ENCODE results near the gene TTF2. TPM values are rescaled to one million over a fixed set of nuclear protein-coding genes. Genes with fewer than 3 reads are reported as not detected.

Gene TTF2
- total RNA-seq, 1 donor from 2014 or later = 53.0 TPM

DNA sequence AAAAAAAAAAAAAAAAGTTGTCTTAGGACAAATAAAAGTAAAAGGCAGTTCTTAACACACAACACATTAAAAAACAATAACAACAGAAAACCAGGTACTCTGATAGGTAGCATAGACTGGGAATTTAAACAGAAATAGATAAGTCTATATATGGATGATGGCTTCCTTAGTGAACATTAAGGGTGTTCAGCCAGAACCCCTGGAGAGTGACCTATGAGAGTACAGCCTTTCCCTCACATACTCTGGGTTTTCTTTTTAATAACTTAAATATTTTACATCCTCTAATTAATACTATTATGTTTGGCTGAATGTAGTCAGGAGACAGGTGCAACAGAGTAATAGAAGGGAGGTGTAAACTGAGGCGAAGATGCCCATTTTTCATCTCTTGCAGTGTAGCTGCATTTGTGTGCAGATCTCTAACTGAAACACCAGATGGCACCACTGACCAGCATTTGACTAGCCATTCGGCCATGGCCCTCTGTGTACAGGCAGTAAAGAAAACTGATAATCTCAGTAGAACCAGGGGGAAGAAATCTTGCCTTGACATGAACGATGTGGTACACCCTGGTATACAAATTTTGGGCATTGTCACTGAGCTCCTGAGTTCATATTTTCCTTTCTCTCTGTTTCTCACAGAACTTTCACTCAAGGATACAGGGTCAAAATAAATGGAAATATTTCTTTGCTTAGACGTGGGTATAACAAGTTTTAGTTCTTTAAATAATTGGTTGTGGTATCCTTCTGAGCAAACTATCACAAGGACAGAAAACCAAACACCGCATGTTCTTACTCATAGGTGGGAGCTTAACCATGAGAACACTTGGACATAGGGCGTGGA lies 7.6 kb downstream of the TTF2 start:
- H3K4me3 ChIP-seq (ENCODE audit: low read depth, low read length) = no peak overlapping the region
- TF ChIP-seq, protein P1, sequence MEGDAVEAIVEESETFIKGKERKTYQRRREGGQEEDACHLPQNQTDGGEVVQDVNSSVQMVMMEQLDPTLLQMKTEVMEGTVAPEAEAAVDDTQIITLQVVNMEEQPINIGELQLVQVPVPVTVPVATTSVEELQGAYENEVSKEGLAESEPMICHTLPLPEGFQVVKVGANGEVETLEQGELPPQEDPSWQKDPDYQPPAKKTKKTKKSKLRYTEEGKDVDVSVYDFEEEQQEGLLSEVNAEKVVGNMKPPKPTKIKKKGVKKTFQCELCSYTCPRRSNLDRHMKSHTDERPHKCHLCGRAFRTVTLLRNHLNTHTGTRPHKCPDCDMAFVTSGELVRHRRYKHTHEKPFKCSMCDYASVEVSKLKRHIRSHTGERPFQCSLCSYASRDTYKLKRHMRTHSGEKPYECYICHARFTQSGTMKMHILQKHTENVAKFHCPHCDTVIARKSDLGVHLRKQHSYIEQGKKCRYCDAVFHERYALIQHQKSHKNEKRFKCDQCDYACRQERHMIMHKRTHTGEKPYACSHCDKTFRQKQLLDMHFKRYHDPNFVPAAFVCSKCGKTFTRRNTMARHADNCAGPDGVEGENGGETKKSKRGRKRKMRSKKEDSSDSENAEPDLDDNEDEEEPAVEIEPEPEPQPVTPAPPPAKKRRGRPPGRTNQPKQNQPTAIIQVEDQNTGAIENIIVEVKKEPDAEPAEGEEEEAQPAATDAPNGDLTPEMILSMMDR (conservative IDR thresholded peaks at IDR 0.05; ENCODE audit: low read depth, low read length) = peak; percentile 87
- DNase-seq (ENCODE audit: low read depth) = no peak

DNA sequence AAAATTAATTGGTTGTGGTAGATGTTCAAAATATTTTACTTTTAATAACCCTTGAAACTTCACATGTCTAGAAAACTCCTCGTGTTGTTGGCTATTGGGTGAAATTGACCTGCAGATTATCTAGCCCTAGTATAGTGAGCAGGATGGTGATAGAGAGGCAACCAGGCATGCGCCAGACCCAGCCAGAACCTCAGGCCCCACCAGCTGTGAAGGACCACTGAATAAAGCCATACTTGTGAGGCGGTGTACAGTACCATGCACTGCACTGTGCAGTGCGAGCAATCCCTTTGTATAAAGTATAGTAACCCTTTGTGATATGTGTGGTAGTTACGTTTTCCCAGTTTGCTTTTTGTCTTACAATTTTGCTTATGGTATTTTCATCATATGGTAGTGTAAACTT lies 8.5 kb downstream of the TTF2 start:
- no peak for DNase-seq (ENCODE audit: low read depth)
- H3K4me3 ChIP-seq (ENCODE audit: low read depth, low read length) = no peak overlapping the region
- TF ChIP-seq, protein P1 (conservative IDR thresholded peaks at IDR 0.05; ENCODE audit: low read depth, low read length) = no peak

DNA sequence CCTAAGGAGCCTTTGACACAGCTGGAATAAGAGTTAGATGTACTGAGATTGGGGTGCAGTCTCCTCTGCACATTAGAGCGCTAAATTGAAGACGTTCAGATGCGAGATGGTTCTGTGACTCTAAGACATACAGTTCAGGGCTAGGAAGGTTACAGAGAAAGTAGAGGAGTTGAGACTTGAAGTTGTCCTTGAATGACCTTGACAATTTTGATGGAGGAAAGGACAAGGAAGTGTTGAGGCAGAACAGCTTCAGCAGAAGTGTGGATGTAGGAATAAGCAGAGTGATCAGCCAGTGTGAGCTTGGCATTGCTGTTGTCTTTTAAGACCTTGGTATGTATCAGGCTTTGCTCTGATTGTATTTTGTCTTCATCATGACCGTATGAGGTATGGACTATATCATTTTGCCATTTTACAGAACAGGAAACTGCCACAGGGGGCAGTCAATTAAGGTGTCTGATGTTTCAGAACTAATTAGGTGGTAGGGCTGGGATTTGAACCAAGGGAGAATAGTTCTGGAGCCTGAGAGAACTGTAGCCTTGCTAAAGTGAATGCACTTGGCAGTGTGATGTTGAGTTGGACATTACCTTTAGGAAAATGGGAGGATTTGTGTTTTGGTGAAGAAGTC lies 9.2 kb downstream of the TTF2 start:
- H3K4me3 ChIP-seq (ENCODE audit: low read depth, low read length) = no peak overlapping the region
- no peak for DNase-seq (ENCODE audit: low read depth)
- TF ChIP-seq, protein P1 (conservative IDR thresholded peaks at IDR 0.05; ENCODE audit: low read depth, low read length) = peak; percentile 5

DNA sequence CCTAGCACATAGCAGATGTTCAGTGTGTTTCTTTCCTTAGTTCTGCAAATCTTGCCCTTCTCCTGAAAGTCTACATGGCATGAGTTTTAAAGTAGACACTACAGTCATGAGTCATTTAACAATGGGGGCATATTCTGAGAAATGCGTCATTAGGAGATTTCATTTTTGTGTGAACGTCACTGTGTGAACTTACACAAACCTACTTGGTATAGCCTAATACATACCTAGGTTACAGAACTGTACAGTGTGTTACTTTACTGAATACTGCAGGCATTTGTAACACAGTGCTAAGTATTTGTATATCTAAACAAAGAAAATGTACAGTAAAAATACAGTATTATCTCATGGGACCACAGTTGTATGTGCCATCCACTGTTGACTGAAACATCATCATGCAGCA lies 10.0 kb downstream of the TTF2 start:
- no peak overlapping the region for H3K4me3 ChIP-seq (ENCODE audit: low read depth, low read length)
- TF ChIP-seq, protein P1 (conservative IDR thresholded peaks at IDR 0.05; ENCODE audit: low read depth, low read length) = no peak
- DNase-seq (ENCODE audit: low read depth) = no peak

DNA sequence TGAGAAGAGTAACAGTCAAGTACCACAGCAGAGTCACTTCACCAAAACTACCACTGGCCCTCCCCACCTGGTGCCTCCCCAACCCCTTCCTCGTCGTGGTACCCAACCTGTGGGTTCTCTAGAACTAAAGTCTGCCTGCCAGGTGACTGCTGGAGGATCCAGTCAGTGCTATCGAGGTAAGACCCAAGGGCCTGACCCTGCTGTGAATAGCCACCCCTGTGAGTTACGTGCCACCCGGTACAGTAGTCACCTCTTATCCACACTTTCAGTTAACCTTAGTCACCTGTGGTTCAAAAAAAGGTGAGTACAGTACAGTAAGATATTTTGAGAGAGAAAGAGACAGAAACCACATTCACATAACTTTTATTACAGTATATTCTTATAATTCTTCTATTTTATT lies 16.5 kb downstream of the TTF2 start:
- H3K4me3 ChIP-seq (ENCODE audit: low read depth, low read length) = no peak overlapping the region
- TF ChIP-seq, protein P1 (conservative IDR thresholded peaks at IDR 0.05; ENCODE audit: low read depth, low read length) = no peak
- no peak for DNase-seq (ENCODE audit: low read depth)

DNA sequence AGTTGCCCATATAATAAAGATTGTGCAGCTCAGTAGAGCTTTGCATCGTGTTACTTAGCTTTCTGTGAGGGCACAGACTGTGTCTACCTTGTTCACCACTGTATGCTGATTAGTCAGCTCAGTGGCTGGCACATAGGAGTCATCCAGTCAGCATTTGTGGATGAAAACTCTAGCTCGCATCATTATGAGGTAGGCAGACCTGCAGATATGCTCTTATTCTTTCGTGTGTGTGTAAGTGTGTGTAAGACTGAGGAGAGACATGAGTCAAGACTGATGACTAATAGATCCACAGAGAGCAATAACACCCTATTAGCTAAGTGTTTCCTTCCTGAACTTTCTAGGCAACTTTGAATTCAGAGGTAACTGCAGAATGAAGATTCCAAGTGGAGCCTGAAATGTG lies 17.1 kb downstream of the TTF2 start:
- DNase-seq (ENCODE audit: low read depth) = peak; percentile 92
- TF ChIP-seq, protein P1 (conservative IDR thresholded peaks at IDR 0.05; ENCODE audit: low read depth, low read length) = no peak
- H3K4me3 ChIP-seq (ENCODE audit: low read depth, low read length) = no peak overlapping the region
